Measurements from ENCODE around the gene PIGH. TPM values are rescaled to one million over a fixed set of nuclear protein-coding genes. Genes with fewer than 3 reads are reported as not detected.

PIGH gene
- total RNA-seq, 1 donor from 2014 or later: 11.3 TPM

DNA sequence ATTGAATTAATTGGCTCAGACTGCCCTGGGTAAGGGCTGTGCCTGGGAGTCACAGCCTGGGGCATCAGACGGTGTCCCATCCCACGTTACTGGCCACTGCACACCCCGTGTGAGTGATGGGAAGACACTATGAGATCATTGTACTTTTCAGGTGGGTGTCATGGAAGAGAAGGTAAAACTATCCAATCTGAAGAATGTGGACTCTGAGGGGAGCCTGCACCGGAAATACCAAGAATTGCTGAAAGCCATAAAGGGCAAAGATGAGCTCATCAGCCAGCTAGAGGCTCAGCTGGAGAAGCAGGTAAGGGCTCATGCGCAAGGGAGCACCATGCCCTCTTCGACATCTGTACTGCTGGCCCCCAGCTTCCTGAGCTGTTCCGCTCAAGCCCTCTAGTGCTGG, 43.0 kb downstream of the PIGH start:
- Histone ChIP-seq H3K9ac (ENCODE audit: low read length) (no peak overlapping the region), H3K4me1 (ENCODE audit: insufficient read depth, low read length) (no peaks in the 10 kb centered on the region), H3K9me3 (ENCODE audit: insufficient read depth, low read depth, low read length) (no peaks in the 10 kb centered on the region), H3K4me3 (ENCODE audit: insufficient read depth, low read depth, low read length) (no peak overlapping the region), H2AFZ (ENCODE audit: low read depth, low read length) (no peak overlapping the region), H3K79me2 (ENCODE audit: insufficient read depth, low read length) (no peaks in the 10 kb centered on the region), H3K36me3 (ENCODE audit: insufficient read depth, low read length) (no peaks in the 10 kb centered on the region), H3K27me3 (ENCODE audit: insufficient read depth, low read length) (no peaks in the 10 kb centered on the region), H3K4me2 (ENCODE audit: low read length) (no peak overlapping the region), H4K20me1 (ENCODE audit: insufficient read depth, low read length) (no peaks in the 10 kb centered on the region), H3K27ac (ENCODE audit: low read depth, low read length) (no peak overlapping the region)
- peak overlapping the region; percentile 0 for H3K4me3 Mint-ChIP-seq (ENCODE audit: unreplicated experiment)
- no peaks in the 10 kb centered on the region for H3K27me3 Mint-ChIP-seq (ENCODE audit: low read depth, unreplicated experiment)
- H3K36me3 Mint-ChIP-seq (ENCODE audit: low read depth, unreplicated experiment): peaks cover 3% of the 10 kb centered on the region
- peak; percentile 18 for DNase-seq (ENCODE audit: low read depth)
- H3K27ac Mint-ChIP-seq (ENCODE audit: unreplicated experiment): peak overlapping the region; percentile 49
- FAIRE-seq: no peak
- no peak for TF ChIP-seq EZH2 (IDR thresholded peaks at IDR 0.05; ENCODE audit: insufficient read depth, low read length)
- TF ChIP-seq, protein P1, sequence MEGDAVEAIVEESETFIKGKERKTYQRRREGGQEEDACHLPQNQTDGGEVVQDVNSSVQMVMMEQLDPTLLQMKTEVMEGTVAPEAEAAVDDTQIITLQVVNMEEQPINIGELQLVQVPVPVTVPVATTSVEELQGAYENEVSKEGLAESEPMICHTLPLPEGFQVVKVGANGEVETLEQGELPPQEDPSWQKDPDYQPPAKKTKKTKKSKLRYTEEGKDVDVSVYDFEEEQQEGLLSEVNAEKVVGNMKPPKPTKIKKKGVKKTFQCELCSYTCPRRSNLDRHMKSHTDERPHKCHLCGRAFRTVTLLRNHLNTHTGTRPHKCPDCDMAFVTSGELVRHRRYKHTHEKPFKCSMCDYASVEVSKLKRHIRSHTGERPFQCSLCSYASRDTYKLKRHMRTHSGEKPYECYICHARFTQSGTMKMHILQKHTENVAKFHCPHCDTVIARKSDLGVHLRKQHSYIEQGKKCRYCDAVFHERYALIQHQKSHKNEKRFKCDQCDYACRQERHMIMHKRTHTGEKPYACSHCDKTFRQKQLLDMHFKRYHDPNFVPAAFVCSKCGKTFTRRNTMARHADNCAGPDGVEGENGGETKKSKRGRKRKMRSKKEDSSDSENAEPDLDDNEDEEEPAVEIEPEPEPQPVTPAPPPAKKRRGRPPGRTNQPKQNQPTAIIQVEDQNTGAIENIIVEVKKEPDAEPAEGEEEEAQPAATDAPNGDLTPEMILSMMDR (IDR thresholded peaks at IDR 0.05; ENCODE audit: insufficient read depth, low read depth, low read length): no peak
- peaks cover 3% of the 10 kb centered on the region for H3K9me3 Mint-ChIP-seq (ENCODE audit: unreplicated experiment)
- peaks cover 6% of the 10 kb centered on the region for H3K4me1 Mint-ChIP-seq (ENCODE audit: low read depth, unreplicated experiment)

DNA sequence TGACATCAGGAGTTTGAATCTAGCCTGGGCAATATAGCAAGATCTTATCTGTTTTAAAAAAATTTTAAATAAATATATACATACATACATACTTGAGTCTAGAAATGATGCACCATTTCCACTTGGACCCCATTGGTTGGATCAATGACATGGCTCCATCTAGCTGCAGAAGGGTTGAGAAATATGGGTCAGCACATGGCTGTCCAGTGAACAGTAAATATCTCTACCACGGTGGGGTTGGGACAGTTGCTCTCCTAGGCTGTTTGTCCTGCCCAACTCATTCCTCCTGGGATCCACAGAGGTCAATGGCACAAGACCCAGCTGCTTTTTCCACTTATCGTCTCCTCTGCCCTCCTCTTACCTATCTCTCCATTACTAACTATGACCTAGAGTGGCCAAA, 43.4 kb downstream of the PIGH start:
- H3K36me3 Mint-ChIP-seq (ENCODE audit: low read depth, unreplicated experiment): peaks cover 3% of the 10 kb centered on the region
- H3K9me3 ChIP-seq (ENCODE audit: insufficient read depth, low read depth, low read length): no peaks in the 10 kb centered on the region
- DNase-seq (ENCODE audit: low read depth) (no peak), FAIRE-seq (no peak)
- H3K9me3 Mint-ChIP-seq (ENCODE audit: unreplicated experiment): peaks cover 3% of the 10 kb centered on the region
- H3K9ac ChIP-seq (ENCODE audit: low read length): no peak overlapping the region
- TF ChIP-seq, protein P1 (IDR thresholded peaks at IDR 0.05; ENCODE audit: insufficient read depth, low read depth, low read length): no peak
- no peak for TF ChIP-seq EZH2 (IDR thresholded peaks at IDR 0.05; ENCODE audit: insufficient read depth, low read length)
- H3K4me3 ChIP-seq (ENCODE audit: insufficient read depth, low read depth, low read length): no peak overlapping the region
- no peaks in the 10 kb centered on the region for H3K27me3 ChIP-seq (ENCODE audit: insufficient read depth, low read length)
- H3K27ac Mint-ChIP-seq (ENCODE audit: unreplicated experiment): peak overlapping the region; percentile 49
- H3K4me2 ChIP-seq (ENCODE audit: low read length): no peak overlapping the region
- H3K4me3 Mint-ChIP-seq (ENCODE audit: unreplicated experiment): peak overlapping the region; percentile 0
- no peaks in the 10 kb centered on the region for H3K79me2 ChIP-seq (ENCODE audit: insufficient read depth, low read length)
- no peaks in the 10 kb centered on the region for H3K4me1 ChIP-seq (ENCODE audit: insufficient read depth, low read length)
- H3K36me3 ChIP-seq (ENCODE audit: insufficient read depth, low read length): no peaks in the 10 kb centered on the region
- H3K4me1 Mint-ChIP-seq (ENCODE audit: low read depth, unreplicated experiment): peaks cover 6% of the 10 kb centered on the region
- no peaks in the 10 kb centered on the region for H3K27me3 Mint-ChIP-seq (ENCODE audit: low read depth, unreplicated experiment)
- no peak overlapping the region for H2AFZ ChIP-seq (ENCODE audit: low read depth, low read length)
- no peaks in the 10 kb centered on the region for H4K20me1 ChIP-seq (ENCODE audit: insufficient read depth, low read length)
- H3K27ac ChIP-seq (ENCODE audit: low read depth, low read length): no peak overlapping the region

DNA sequence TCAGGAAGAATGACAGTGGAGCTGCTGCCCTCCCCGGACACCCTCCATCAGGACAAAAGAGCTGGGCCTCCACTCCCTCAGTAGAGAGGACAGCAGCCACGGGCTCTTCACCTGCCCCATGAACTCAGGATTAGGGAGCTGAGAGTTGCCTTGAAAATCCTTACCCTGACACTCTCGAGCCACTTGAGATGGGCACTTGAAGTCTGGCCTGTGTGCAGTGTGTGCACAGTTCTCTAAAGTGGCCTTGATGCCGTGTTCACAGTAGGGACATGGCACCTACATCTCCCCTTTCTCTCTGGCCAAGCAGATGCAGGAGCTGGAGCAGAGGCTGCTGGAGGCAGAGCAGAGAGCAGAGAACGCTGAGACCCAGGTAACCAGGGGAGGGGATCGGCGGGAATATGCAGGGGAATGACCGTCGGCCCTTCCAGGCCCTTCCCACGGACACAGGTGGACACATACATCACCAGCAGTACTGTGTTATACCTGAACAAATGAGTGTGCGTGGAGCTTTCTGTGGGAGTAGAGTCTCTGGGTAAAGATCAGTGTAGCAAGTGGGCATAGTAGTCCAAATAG, 44.5 kb downstream of the PIGH start:
- no peak overlapping the region for H3K4me3 ChIP-seq (ENCODE audit: insufficient read depth, low read depth, low read length)
- TF ChIP-seq, protein P1 (IDR thresholded peaks at IDR 0.05; ENCODE audit: insufficient read depth, low read depth, low read length): no peak
- TF ChIP-seq EZH2 (IDR thresholded peaks at IDR 0.05; ENCODE audit: insufficient read depth, low read length): no peak
- no peaks in the 10 kb centered on the region for H4K20me1 ChIP-seq (ENCODE audit: insufficient read depth, low read length)
- DNase-seq (ENCODE audit: low read depth) (no peak), FAIRE-seq (no peak)
- Mint-ChIP-seq H3K27me3 (ENCODE audit: low read depth, unreplicated experiment) (no peaks in the 10 kb centered on the region), H3K27ac (ENCODE audit: unreplicated experiment) (peak overlapping the region; percentile 12), H3K4me1 (ENCODE audit: low read depth, unreplicated experiment) (peaks cover 6% of the 10 kb centered on the region), H3K4me3 (ENCODE audit: unreplicated experiment) (no peak overlapping the region), H3K9me3 (ENCODE audit: unreplicated experiment) (peaks cover 3% of the 10 kb centered on the region), H3K36me3 (ENCODE audit: low read depth, unreplicated experiment) (peaks cover 3% of the 10 kb centered on the region)
- no peak overlapping the region for H3K27ac ChIP-seq (ENCODE audit: low read depth, low read length)
- no peaks in the 10 kb centered on the region for H3K27me3 ChIP-seq (ENCODE audit: insufficient read depth, low read length)
- no peaks in the 10 kb centered on the region for H3K79me2 ChIP-seq (ENCODE audit: insufficient read depth, low read length)
- no peak overlapping the region for H3K4me2 ChIP-seq (ENCODE audit: low read length)
- no peaks in the 10 kb centered on the region for H3K36me3 ChIP-seq (ENCODE audit: insufficient read depth, low read length)
- no peaks in the 10 kb centered on the region for H3K4me1 ChIP-seq (ENCODE audit: insufficient read depth, low read length)
- no peak overlapping the region for H3K9ac ChIP-seq (ENCODE audit: low read length)
- H3K9me3 ChIP-seq (ENCODE audit: insufficient read depth, low read depth, low read length): no peaks in the 10 kb centered on the region
- no peak overlapping the region for H2AFZ ChIP-seq (ENCODE audit: low read depth, low read length)
